Activated T-cell treated with anti-CD3 and anti-CD28 coated beads for 48 hours (primary cell): ENCODE results near the gene DACT2.
"Not testable (repeated sequence)": the region's sequence is repeated elsewhere in the genome, so short reads cannot be mapped to it uniquely, and the experiment has no call there.

Experiments used
- DNase-seq: peaks from one replicate; pipeline ENCODE4 v3.0.0-alpha.2; 2020; ENCODE audit warnings: low read depth

The DACT2 gene, protein sequence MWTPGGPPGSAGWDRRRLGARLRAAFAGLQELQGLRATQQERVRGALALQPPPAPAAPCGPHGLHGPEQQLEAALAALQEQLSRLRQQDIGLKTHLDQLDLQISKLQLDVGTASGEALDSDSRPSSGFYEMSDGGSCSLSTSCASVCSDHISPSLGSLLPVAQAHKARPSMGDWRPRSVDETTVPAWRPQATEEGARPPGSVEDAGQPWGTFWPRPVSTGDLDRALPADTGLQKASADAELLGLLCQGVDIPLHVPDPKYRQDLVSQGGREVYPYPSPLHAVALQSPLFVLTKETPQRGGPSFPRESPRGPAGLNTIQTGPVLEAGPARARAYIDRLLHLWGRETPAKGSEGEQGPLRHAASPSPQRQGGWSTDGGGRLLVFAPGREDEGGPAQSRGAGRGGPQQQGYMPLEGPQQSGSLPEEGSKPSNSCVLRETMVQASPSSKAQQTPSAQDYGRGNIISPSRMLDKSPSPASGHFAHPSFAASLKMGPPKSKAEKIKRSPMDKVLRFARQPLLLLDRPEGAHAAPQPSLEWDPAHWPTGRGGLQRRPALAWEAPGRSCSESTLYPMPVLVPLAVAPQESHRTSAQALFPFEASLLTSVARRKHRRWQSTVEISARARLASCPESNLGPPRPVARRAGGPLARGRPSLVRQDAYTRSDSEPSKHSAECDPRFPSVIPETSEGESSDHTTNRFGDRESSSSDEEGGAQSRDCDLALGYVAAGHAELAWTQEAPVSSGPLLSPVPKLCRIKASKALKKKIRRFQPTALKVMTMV

GRCh38 chr6:168319279-168320111 lies at the start of gene DACT2:
Gene DACT2, minus strand, starts transcription at chr6:168319777. Its CDS starts 144 bp downstream, at chr6:168319633.
- no peak for DNase-seq

DNA sequence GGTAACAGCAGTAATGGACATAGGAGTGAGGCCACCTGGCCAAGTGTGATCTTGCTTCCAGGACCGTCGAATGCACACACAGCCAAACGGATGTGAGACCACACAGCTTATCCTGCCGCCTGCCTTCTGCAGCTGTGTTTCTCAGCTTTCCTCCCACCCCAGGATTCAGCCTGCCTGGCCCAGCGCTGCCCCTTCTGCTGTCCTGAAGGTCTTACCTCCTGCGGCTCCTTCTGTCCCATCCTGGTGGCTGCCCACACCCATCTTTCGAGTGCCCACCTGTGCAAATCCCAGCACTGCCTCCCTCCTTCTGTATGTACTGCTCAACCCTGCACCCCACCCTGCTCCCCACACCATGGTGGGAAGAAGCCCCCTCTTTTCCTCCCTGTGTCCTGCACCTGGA lies 49.4 kb upstream of the DACT2 start:
- no peak for DNase-seq

DNA sequence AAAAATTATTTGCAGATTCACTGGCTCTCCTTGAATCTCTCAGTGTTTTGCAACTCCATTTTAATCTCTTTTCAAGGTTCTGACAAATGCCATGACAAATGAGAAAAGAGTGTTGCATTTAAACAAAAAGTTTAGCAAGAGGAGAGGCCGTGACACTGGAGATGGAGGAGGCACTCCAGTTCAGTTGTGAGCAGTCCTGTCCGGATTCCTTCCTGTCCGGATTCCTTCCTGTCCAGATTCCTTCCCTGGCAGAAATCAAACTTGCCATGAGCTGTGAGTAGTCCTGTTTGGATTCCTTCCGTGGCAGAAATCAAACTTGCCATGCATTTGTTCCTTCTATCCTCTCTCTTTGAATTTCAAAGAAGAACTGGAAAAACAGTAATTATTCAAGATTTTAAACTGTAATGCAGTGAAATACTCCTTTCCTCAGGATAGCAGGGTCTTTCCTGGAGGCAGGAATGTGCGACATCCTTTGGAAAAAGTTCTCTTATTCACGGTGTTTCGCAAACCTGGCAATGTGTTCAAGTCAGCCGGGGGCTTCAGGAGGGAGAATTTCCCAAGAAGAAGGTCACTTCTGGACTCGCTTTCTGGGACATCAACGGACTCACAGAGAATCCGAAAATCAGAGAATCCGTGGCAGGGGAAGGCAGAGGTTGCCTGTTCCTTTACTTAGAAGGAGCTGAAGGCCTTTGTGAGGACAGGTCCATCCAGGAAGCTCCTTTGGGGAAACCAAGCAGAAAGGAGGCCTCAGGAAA lies 48.7 kb upstream of the DACT2 start:
- no peak for DNase-seq

DNA sequence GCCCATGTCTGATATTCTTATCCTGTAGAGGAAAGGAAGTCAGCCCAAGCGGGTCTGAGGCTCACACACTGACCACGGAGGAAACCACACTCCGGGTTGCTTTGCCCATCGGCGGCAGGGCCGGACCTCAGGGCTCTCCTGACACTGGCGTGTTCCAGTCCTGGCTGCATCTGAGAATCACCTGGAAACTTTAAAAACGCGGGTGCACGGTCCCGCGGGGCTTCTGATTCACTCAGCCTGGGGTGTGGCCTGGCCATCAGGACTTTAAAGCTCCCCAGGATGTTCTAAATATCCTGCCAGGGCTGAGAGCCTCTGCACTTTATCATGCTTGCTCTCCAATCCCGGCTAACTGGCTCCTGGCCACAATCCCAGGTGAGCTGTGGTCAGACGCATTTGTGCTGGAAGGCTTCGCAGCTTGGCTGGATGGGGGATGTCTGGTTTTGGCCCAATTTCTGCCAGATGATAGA lies 47.7 kb upstream of the DACT2 start:
- no peak for DNase-seq

GRCh38 chr6:168366473-168366872 lies 46.9 kb upstream of the DACT2 start:
- no peak for DNase-seq

DNA sequence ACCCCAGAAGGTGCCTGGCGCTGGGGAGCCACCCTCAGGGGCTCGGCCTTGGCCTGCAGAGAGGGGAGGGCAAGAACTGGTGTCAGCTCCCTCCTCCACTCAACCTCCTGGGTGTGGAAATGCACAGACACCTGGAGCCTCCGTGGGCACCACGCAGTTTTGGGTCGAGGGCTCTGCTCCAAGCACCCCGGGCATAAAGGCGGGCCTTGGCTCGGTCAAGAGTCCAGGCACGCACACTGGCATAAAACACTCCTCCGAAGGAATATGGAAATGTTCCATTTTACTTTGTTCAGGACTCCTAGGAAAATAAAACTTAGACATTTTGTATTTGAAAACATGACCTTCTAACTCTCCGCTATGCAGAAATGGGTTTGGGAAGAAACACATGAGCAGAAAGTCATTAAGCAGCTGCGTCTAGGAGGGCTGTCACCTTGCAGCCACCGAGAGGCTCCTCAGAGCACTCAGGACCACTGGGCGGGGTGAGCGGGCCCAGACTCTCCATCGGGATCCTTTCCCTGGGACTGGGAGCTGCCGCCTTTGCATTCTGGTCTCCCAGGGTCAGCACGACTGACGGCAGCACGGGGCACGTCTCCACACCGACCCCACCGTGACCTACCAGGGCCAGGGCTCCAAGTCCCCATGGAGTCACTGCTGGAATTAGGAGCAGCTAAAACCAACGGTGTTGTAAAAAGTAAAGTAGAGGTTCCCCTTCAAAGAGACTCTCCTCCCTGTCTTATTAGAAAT lies 46.0 kb upstream of the DACT2 start:
- DNase-seq: no peak

DNA sequence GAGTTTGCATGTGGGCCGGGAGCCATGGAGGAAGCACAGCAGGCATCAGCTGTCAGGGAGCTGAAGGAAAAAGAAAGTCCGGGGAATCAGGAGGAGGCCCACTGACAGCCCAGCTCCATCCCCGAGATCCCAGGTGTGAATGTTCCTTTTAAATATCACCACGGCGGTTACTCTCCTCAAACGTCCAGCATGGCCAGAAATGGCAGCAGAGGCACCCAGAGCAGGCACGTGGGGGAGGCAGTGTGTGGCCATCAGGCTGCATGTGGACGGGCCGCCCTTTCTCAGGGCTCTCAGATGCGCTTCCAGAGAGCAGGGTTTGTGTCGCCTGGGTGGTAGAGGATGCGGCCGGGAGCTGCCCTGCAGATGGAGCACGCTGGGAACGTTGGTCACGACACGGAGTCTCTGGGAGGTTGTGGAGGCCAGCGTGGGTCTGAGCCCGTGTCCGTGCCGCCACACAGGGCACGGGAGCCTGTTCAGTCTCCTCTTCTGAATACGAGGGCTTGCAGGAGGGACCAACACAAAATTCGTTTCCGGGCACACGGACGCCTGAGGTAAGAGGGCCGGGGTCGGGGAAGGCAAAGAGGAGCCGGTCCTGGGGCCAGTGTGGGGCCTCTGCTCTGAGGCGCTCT lies 45.3 kb upstream of the DACT2 start:
- no peak for DNase-seq

- no peak for DNase-seq
Observed at GRCh38 chr6:168363811-168364792, 44.5 kb upstream of the DACT2 start.

DNA sequence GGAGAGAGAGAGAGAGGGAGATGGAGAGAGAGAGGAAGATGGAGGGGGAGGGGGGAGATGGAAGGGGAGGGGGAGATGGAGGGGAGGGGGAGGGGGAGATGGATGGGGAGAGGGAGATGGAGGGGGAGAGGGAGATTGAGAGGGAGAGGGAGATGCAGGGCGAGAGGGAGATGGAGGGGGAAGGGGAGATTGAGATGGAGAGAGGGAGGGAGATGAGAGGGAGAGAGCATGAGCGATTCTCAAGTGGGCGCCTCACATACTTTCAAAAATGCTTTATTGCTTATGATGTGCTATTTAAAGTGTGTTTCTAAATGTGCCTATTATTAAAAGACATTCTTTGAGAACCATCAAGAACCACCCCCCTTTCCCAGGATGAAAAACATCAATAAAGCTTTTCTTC lies 43.7 kb upstream of the DACT2 start:
- no peak for DNase-seq

- no peak for DNase-seq
Observed at GRCh38 chr6:168362276-168362990, 42.9 kb upstream of the DACT2 start.

- DNase-seq: no peak
Observed at GRCh38 chr6:168361766-168362165, 42.2 kb upstream of the DACT2 start.

DNA sequence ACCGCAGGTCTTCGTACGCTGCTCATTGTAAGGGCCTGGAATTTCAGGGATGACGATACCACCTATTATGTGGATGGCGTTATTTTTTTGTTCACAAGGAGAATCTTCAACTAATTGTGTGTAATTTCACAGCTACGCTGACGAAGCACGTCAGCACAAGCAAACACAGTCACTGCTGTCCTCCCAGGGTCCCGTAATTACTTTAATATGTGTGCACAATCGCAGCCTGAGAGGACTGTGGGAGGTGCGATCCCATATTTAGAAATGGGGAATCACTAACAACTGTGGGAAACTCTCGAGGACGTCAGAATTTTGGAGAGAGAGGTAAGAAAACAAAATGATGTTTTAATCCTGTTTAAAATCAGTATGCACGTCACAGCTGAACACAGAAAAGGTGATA lies 40.2 kb upstream of the DACT2 start:
- DNase-seq: no peak

- no peak for DNase-seq
Observed at GRCh38 chr6:168358842-168359420, 39.4 kb upstream of the DACT2 start.

- DNase-seq: not testable (repeated sequence)
Observed at GRCh38 chr6:168356872-168357271, 37.3 kb upstream of the DACT2 start.

GRCh38 chr6:168355716-168356522 lies 36.3 kb upstream of the DACT2 start:
- DNase-seq: peak; percentile 15

DNA sequence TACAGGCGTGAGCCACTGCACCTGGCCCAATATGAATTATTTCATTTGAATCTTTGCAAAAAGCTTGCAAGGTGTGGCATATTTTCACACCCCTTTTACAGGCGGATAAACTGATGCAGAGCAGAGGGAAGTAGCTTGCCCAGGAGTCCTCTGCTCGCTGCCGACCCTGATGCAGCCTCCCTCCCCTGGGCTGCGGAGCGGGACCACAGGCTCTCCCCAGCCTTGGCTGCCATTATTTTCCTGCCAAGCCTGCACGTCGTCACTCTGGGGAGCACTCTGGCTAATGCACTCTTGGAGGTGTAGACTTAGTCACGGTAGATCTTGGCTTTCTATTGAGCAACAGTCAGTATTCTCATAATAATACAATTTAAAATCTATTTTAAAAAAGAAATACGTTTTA lies 34.8 kb upstream of the DACT2 start:
- DNase-seq: no peak

DNA sequence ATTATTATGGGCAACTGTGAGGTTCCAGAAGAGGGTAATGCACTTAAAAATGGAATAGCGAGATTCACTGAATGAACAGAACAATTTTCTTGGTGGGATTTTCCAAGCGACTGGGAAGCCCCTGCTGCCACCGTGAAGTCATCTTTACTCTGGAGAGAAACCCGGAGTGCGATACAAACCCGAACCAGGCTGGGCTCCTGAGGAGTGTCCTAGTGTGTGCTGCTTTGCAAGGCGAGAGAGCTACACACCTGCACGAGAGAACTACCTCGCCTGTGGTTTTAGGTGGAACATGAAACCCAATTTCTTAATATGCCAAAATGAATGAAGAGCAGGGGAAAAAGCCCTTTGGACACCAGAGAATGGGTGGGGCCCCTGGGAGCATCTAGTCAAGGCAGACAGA lies 33.5 kb upstream of the DACT2 start:
- DNase-seq: no peak
